GM23338 (cell line): ENCODE results near the gene PIK3R3. TPM values are rescaled to one million over a fixed set of nuclear protein-coding genes. Genes with fewer than 3 reads are reported as not detected.

Source experiments
- ATAC-seq: fragments of 200-7000 bp; cut with Tn5 transposase; 3 replicates; pipeline ENCODE4 v1.9.1; 2020
- DNase-seq: peaks from one replicate; pipeline ENCODE4 v3.0.0-alpha.2; 2015; ENCODE audit warnings: low spot score
- H2AFZ ChIP-seq: fragments of 200-600 bp; sonication (generic); 2 replicates; pipeline ENCODE4 v1.8.0; 2016; ENCODE audit warnings: antibody characterized with exemption, mild to moderate bottlenecking, moderate library complexity
- H3F3A ChIP-seq: fragments of 200-600 bp; sonication (generic); replicated peaks from 2 replicates; pipeline ENCODE4 v1.8.0; 2017; ENCODE audit warnings: antibody characterized with exemption, mixed run types, low read depth
- H3K27ac ChIP-seq: fragments of 200-600 bp; sonication (generic); 2 replicates; pipeline ENCODE4 v1.6.1; 2016; ENCODE audit warnings: low read depth
- H3K27me3 ChIP-seq: fragments of 200-600 bp; sonication (generic); 2 replicates; pipeline ENCODE4 v1.8.0; 2016; ENCODE audit warnings: mild to moderate bottlenecking, mixed run types, moderate library complexity; ENCODE audit not compliant: insufficient read depth
- H3K36me3 ChIP-seq: fragments of 200-600 bp; sonication (generic); 2 replicates; pipeline ENCODE4 v1.8.0; 2016; ENCODE audit warnings: mild to moderate bottlenecking; ENCODE audit not compliant: insufficient read depth
- H3K4me1 ChIP-seq: fragments of 200-600 bp; sonication (generic); 2 replicates; pipeline ENCODE4 v1.8.0; 2016; ENCODE audit warnings: mild to moderate bottlenecking, moderate library complexity; ENCODE audit not compliant: insufficient read depth
- H3K4me2 ChIP-seq: fragments of 200-600 bp; sonication (generic); 2 replicates; pipeline ENCODE4 v1.7.1; 2017; ENCODE audit warnings: mixed run types
- H3K4me3 ChIP-seq: fragments of 200-600 bp; sonication (generic); 2 replicates; pipeline ENCODE4 v1.6.1; 2016; ENCODE audit warnings: mixed run types
- H3K79me2 ChIP-seq: fragments of 200-600 bp; sonication (generic); replicated peaks from 2 replicates; pipeline ENCODE4 v1.8.0; 2017; ENCODE audit warnings: mild to moderate bottlenecking; ENCODE audit not compliant: insufficient read depth
- H3K9me2 ChIP-seq: fragments of 200-600 bp; sonication (generic); 2 replicates; pipeline ENCODE4 v1.8.0; 2017; ENCODE audit not compliant: insufficient read depth
- H4K20me1 ChIP-seq: fragments of 200-600 bp; sonication (generic); replicated peaks from 2 replicates; pipeline ENCODE4 v1.8.0; 2017; ENCODE audit warnings: mild to moderate bottlenecking; ENCODE audit not compliant: insufficient read depth
- H3K27ac Mint-ChIP-seq: 2 replicates; pipeline ENCODE4 v1.8.0; 2020; ENCODE audit warnings: inconsistent platforms, mild to moderate bottlenecking, moderate library complexity, mixed read lengths
- H3K27me3 Mint-ChIP-seq: 3 replicates; pipeline ENCODE4 v1.8.0; 2022; ENCODE audit warnings: low read depth, mild to moderate bottlenecking, moderate library complexity, mixed read lengths, inconsistent platforms; ENCODE audit not compliant: insufficient read depth, poor library complexity
- H3K36me3 Mint-ChIP-seq: 3 replicates; pipeline ENCODE4 v1.8.0; 2021; ENCODE audit warnings: low read depth, mild to moderate bottlenecking, inconsistent platforms, moderate library complexity, mixed read lengths
- H3K4me1 Mint-ChIP-seq: 3 replicates; pipeline ENCODE4 v1.8.0; 2020; ENCODE audit warnings: mild to moderate bottlenecking, inconsistent platforms, mixed read lengths
- H3K4me3 Mint-ChIP-seq: 3 replicates; pipeline ENCODE4 v1.8.0; 2021; ENCODE audit warnings: moderate library complexity, mild to moderate bottlenecking, inconsistent platforms, mixed read lengths
- H3K9me3 Mint-ChIP-seq: 3 replicates; pipeline ENCODE4 v1.8.0; 2020; ENCODE audit warnings: moderate library complexity, mild to moderate bottlenecking, inconsistent platforms, mixed read lengths
- CREB1 ChIP-seq: fragments of 250-450 bp; sonication (Bioruptor Pico); IDR thresholded peaks from 2 replicates; pipeline ENCODE4 v1.5.0; 2020; ENCODE audit warnings: low read depth, mild to moderate bottlenecking, moderate library complexity
- EZH2phosphoT487 ChIP-seq: fragments of 200-600 bp; sonication (generic); IDR thresholded peaks from one replicate; pipeline ENCODE4 v1.8.1; 2018; ENCODE audit warnings: antibody characterized with exemption; ENCODE audit not compliant: unreplicated experiment
- JUNB ChIP-seq: IDR thresholded peaks from one replicate; pipeline ENCODE4 v1.6.1; 2016; ENCODE audit warnings: antibody characterized with exemption; ENCODE audit not compliant: unreplicated experiment
- NANOG ChIP-seq: IDR thresholded peaks from 2 replicates; pipeline ENCODE4 v1.6.1; 2016; ENCODE audit warnings: antibody characterized with exemption, borderline replicate concordance
- POLR2AphosphoS5 ChIP-seq: IDR thresholded peaks from 2 replicates; pipeline ENCODE4 v1.6.1; 2016; ENCODE audit warnings: antibody characterized with exemption, low read depth
- ZNF331 ChIP-seq: fragments of 250-450 bp; sonication (Bioruptor Pico); IDR thresholded peaks from 2 replicates; pipeline ENCODE4 v1.5.0; 2020; ENCODE audit warnings: low read depth, mild to moderate bottlenecking, moderate library complexity
- ZNF462 ChIP-seq: fragments of 250-450 bp; sonication (Bioruptor Pico); IDR thresholded peaks from 2 replicates; pipeline ENCODE4 v1.5.0; 2020; ENCODE audit warnings: mild to moderate bottlenecking, moderate library complexity
- polyA plus RNA-seq: library from polyadenylated mRNA; unstranded; fragments of >200 nt; fragmentation: Nextera tagmentation; extraction: Ambion mirVana; gene quantifications from 2 replicates; pipeline ENCODE4 v1.2.1, GENCODE V29; 2016
- total RNA-seq: library from RNA; depleted of rRNA; stranded (reverse); fragments of >200 nt; shearing (Covaris generic); gene quantifications from 2 replicates; pipeline ENCODE4 v1.2.3, GENCODE V29; 2014

PIK3R3 gene
- total and polyA plus RNA-seq, 2 experiments from 2014 or later, result 7.5 to 8.6 TPM

GRCh38 chr1:46043458-46044017, 88.9 kb downstream of the PIK3R3 start:
- peak overlapping the region; percentile 11; the same call in 1 of the 2 replicates for H3K4me3 ChIP-seq
- H3K27me3 ChIP-seq, result peaks cover 11% of the 10 kb centered on the region
- H3K4me2 ChIP-seq, result peak overlapping the region; percentile 64
- Mint-ChIP-seq H3K27ac (no peak overlapping the region), H3K4me1 (peaks cover 15% of the 10 kb centered on the region; the same call in 2 of the 3 replicates), H3K4me3 (0 out of 3 replicates have a peak overlapping the region, but pooled peaks have one; percentile 19), H3K36me3 (peaks cover 7% of the 10 kb centered on the region; the same call in 2 of the 3 replicates), H3K27me3 (peaks cover 3% of the 10 kb centered on the region), H3K9me3 (no peaks in the 10 kb centered on the region)
- peak; percentile 83 for DNase-seq
- H2AFZ ChIP-seq, result no peak overlapping the region
- no peak overlapping the region for H3K27ac ChIP-seq
- H3K4me1 ChIP-seq, result peaks cover 11% of the 10 kb centered on the region
- 0 out of 2 replicates have a peak, but pooled peaks cover 4% of the 10 kb centered on the region for H4K20me1 ChIP-seq
- no peaks in the 10 kb centered on the region for H3K9me2 ChIP-seq
- no peaks in the 10 kb centered on the region for H3K36me3 ChIP-seq
- peak; percentile 16; the same call in 1 of the 2 replicates for TF ChIP-seq CREB1
- peak; percentile 65; the same call in 1 of the 2 replicates for TF ChIP-seq ZNF462 (CRISPR knock-in tag)
- peak; percentile 85 for TF ChIP-seq NANOG
- no peak for TF ChIP-seq JUNB
- H3F3A ChIP-seq, result no peaks in the 10 kb centered on the region
- H3K79me2 ChIP-seq, result no peaks in the 10 kb centered on the region
- peak; percentile 98 for ATAC-seq

GRCh38 chr1:46041974-46042373, 90.5 kb downstream of the PIK3R3 start:
- H3K27ac Mint-ChIP-seq, result no peak overlapping the region
- ATAC-seq, result no peak
- no peaks in the 10 kb centered on the region for H3K9me3 Mint-ChIP-seq
- Histone ChIP-seq H3K4me2 (no peak overlapping the region), H3K36me3 (no peaks in the 10 kb centered on the region), H3K4me3 (no peak overlapping the region), H3K27ac (no peak overlapping the region), H3F3A (no peaks in the 10 kb centered on the region), H2AFZ (no peak overlapping the region), H3K27me3 (peaks cover 11% of the 10 kb centered on the region), H3K9me2 (no peaks in the 10 kb centered on the region), H3K4me1 (peaks cover 15% of the 10 kb centered on the region), H3K79me2 (no peaks in the 10 kb centered on the region), H4K20me1 (peaks cover 9% of the 10 kb centered on the region; the same call in 1 of the 2 replicates)
- peaks cover 15% of the 10 kb centered on the region; the same call in 2 of the 3 replicates for H3K4me1 Mint-ChIP-seq
- H3K4me3 Mint-ChIP-seq, result no peak overlapping the region
- H3K27me3 Mint-ChIP-seq, result peaks cover 3% of the 10 kb centered on the region
- H3K36me3 Mint-ChIP-seq, result peaks cover 7% of the 10 kb centered on the region; the same call in 2 of the 3 replicates
- DNase-seq, result no peak
- TF ChIP-seq NANOG (no peak), POLR2AphosphoS5 (no peak), ZNF331 (CRISPR knock-in tag) (no peak), EZH2phosphoT487 (no peak)
